Hematopoietic multipotent progenitor cell treated with erythropoietin and hydrocortisone succinate and interleukin-3 and kit ligand, for 8 days (in vitro differentiated cells): ENCODE data around the gene FLYWCH2.
"Not testable (repeated sequence)": the region's sequence is repeated elsewhere in the genome, so short reads cannot be mapped to it uniquely, and the experiment has no call there.

Experiments
- DNase-seq: peaks from one replicate; pipeline ENCODE4 v3.0.0-alpha.2; 2015

Gene FLYWCH2

DNA sequence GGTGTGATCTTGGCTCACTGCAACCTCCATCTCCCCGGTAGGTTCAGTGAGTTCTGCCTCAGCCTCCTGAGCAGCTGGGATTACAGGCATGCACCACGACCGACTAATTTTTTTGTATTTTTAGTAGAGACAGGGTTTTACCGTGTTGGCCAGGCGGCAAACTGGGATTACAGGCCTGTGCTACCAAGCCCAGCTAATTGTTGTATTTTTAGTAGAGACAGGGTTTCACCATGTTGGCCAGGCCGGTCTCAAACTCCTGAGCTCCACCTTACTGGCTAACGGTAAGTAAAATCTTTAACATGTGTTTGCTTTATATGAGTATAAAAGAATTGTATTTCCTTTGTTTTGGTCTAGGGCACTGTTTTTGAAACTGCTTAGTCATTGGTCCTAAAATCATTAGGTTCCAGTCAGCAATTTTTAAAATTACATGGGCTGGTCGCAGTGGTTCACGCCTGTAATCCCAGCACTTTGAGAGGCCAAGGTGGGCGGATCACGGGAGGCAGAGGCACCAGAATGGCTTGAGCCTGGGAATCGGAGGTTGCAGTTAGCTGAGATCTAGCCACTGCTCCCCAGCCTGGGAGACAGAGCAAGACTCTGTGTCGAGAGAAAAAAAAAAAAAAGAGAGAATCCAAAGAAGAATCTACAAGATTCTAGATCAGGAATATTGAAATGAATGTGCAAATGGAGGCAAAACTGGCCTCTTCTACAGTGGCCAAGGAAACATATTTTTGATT, 32.3 kb downstream of the FLYWCH2 start:
- DNase-seq, result no peak

DNA sequence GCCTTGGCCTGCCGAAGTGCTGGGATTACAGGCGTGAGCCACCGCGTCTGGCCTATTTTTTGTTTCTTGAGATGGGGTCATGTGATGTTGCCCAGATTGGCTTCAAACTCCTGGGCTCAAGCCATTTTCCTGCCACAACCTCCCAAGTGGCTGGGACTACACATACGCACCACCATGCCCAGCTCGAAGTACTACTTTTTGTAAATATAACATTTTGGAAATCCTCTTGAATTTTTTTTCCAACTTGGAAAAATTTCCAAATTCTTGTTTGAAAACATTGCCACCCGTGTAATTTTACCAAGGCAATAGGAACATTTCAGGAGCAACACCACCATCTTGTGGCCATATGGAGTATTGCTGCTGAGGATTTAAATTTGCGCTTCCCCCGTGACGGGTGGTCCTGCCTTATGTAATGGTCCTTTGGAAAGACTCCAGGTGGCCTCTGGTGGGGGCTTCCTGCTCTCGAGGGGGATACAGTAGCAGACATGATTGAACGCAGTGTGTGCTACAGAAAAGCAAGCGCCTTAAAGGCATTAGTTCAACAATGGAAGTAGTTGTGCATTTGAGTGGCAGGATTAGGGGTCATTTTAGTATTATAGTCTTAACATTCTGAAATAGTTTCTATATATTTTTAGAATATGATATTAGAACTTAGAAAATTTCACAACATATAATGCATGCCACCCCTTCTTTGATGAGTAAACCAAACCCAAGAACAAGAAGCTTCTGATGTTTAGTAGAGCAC, 36.7 kb downstream of the FLYWCH2 start:
- peak; percentile 75 for DNase-seq

DNA sequence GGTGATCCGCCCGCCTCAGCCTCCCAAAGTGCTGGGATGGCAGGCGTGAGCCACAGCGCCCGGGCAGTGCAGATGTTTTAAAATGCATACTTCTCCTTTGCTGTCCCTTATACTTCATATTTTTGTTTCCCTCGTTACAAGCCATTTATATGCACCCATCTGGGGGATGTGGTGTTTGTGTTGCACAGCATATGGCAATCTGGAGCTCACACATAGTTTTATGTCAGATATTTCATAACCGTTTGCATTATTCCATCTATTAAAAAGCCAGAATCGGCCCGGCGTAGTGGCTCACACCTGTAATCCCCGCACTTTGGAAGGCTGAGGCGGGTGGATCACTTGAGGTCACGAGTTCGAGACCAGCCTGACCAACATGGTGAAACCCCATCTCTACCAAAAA, 40.5 kb downstream of the FLYWCH2 start:
- no peak for DNase-seq

DNA sequence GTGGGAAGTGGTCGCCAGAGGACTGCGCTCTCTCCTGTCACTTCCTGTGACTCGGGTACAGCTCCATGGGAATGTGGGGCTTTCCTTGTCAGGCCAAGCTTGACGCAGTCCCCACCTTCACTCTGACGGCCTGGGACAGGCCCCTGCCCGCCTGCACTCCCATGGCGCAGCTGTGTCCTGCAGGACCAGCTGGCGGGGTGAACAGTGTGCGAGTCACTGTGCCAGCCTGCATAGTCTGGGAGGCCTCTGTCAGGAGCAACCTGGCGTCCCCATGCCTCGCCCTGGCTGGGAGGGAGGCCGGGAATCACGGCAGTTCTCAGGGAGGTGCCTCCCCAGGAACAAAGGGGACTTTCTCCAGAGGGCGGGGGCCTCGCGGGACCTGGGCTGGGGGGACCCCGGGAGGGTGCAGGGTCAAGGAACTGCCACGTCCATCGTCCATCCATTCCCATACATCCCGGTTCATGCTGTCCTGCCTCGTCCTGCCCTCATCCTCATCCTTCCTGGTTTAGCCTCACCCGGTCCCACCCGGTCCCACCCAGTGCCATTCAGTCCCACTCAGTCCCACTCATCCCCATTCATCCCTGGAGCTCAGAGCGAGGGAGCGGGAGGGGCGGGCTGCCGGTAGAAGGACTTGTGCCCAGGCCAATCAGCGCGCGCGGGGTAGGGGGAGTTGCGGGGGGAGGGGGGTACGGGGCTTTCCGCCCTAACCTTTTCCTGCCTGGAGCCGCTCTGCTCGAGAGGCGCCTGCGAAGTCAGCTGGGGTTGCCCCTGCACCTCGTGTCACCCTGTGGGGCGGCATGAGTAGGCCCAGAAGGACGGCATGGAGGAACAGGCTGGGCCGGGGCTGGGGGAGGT, 42.1 kb downstream of the FLYWCH2 start:
- no peak for DNase-seq

DNA sequence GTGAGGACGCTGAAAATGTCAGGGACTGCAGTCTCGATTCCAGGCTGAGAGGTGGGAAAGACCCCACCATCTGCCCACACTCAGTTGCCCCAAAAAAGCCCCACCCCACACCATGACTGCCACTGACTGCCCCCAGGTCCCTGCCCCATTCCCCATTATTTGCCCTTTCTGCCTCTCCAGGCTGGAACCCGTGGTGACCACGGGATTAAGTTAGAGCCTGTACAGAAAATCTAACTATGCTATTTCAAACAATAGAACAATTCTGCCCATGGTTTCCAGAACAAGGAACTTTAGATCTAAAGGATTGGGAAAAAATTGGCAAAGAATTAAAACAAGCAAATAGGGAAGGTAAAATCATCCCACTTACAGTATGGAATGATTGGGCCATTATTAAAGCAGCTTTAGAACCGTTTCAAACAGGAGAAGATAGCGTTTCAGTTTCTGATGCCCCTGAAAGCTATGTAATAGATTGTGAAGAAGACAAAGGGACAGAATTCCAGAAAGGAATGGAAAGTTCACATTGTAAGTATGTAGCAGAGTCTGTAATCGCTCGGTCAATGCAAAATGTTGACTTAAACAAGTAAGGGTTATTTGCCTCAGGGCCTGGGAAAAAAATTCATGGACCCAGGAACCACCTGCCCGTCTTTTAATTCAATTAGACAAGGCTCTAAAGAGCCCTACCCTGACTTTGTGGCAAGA, 43.1 kb downstream of the FLYWCH2 start:
- no peak for DNase-seq

DNA sequence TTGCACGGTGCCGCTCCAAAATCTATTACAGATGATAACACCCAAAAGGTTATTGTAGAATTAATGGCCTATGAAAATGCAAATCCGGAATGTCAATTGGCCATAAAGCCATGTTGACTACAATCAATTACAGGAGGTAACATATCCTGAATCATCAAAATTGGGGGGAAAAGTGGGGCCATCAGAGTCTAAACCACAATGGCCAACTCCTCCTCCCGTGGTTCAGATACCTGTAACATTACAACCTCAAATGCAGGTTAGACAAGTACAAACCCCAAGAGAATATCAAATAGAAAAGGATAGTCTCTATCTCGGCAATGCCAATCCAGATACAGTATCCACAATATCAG, 43.6 kb downstream of the FLYWCH2 start:
- no peak for DNase-seq

DNA sequence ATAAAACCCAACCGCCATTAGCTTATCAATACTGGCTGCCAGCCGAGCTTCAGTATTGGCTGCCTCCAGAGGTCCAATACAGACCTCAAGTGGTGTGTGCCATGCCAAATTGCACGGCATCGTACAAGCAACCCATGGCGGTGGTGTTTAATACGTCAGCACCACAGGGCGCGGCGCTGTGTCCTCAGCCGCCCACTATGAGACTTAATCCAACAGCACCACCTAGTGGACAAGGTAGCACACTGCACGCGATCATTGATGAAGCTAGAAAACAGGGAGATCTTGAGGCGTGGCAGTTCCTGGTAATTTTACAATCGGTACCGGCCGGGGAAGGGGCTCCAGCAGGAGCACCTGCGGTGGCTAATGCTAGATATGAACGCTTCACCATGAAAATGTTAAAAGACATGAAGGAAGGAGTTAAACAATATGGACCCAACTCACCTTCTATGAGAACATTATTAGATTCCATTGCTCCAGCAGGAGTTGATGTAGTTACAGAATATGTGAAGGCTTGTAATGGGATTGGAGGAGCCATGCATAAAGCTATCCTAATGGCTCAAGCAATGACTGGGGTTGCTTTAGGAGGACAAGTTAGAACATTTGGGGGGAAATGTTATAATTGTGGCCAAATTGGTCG, 44.1 kb downstream of the FLYWCH2 start:
- peak; percentile 94 for DNase-seq

DNA sequence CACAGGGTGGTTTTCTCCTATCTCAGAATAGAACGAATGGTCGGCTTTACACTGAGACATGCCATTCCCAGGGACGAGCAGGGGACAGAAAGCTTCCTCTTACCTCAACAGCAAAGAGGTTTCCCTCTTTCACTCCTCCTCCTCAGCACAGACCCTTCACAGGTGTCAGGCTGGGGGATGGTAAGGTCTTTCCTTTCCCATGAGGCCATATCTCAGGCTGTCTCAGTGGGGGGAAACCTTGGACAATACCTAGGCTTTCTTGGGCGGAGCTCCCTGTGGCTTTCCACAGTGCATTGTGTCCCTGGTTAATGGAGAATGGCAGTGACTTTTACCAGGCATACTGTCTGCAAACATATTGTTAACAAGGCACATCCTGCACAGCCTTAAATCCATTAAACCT, 45.1 kb downstream of the FLYWCH2 start:
- DNase-seq, result not testable (repeated sequence)

DNA sequence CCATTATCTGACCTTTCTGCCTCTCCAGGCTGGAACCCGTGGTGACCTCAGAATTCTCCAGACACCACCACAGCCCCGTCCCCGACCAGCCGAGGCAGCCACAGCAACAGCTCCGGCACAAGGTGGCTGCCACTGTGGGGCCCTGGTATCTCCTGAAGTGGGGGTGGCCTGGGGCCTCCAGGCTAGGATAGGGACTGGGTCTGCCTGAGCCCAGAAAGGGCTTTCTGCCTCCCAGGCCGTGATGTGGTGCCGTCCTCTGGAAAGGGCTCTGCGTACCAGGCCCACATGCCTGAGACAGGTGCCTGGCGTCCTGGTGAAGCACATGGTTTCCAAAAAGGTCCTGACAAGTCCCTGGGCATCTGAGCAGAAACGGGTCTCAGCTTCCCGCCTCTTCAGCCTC, 45.8 kb downstream of the FLYWCH2 start:
- DNase-seq, result no peak

DNA sequence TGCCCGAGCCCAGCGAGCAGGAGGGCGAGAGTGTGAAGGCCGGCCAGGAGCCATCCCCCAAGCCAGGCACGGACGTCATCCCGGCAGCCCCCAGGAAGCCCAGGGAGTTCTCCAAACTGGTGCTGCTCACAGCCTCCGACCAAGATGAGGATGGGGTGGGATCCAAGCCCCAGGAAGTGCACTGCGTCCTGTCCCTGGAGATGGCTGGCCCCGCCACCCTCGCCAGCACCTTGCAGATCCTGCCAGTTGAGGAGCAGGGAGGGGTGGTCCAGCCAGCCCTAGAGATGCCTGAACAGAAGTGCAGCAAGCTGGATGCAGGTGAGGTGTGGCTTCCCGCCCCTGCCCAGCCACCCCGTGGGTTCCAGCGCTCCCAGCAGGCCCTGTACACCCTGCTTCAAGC, 46.7 kb downstream of the FLYWCH2 start:
- no peak for DNase-seq

DNA sequence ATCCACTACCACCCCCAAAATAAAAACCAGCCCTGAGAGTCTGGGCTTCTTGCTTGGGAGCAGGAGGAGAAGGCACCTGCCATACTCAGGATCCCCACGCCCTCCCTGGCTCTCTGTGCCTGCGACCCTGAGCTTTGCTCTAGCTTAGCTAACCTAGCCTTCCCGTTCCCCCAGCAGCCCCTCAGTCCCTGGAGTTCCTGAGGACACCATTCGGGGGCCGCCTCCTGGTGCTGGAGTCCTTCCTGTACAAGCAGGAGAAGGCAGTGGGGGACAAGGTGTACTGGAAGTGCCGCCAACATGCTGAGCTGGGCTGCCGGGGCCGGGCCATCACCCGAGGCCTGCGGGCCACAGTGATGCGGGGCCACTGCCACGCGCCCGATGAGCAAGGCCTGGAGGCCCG, 47.2 kb downstream of the FLYWCH2 start:
- no peak for DNase-seq

DNA sequence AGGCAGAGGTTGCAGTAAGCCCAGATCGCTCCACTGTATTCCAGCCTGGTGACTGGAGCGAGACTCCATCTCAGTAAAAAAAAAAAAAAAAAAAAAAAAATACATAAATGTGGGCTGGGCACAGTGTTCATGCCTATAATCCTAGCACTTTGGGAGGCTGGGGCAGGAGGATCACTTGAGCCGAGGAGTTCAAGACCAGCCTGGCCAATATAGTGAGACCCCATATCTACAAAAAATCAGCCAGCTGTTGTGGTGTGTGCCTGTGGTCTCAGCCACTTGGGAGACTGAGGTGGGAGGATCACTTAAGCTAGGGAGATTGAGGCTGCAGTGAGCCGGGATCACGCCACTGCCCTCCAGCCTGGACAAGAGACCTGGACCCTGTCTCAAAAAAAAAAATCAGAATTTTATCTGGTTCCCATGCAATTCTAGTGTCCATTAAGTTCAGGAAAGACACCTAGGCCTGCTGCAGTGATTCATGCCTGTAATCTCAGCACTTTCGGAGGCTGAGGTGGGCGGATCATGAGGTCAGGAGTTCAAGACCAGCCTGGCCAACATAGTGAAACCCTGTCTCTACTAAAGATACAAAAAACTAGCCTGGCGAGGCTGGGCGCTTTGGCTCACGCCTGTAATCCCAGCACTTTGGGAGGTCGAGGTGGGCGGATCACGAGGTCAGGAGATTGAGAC, 48.4 kb downstream of the FLYWCH2 start:
- not testable (repeated sequence) for DNase-seq

DNA sequence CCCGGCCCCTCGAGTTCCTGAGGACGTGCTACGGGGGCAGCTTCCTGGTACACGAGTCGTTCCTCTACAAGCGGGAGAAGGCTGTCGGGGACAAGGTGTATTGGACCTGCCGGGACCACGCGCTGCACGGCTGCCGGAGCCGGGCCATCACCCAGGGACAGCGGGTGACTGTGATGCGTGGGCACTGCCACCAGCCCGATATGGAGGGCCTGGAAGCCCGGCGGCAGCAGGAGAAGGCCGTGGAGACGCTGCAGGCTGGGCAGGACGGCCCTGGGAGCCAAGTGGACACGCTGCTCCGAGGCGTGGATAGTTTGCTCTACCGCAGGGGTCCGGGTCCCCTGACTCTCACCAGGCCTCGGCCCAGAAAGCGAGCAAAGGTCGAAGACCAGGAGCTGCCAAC, 50.1 kb downstream of the FLYWCH2 start:
- no peak for DNase-seq

DNA sequence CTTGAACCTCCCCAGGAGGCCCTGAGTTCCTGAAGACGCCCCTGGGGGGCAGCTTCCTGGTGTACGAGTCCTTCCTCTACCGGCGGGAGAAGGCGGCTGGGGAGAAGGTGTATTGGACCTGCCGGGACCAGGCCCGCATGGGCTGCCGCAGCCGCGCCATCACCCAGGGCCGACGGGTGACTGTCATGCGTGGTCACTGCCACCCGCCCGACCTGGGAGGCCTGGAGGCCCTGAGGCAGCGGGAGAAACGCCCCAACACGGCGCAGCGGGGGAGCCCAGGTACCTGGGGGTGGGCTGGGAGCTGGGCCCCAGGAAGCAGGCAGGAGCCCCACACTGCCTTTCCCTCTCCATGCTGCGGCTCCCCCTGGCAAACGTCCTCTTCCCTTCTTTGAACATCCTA, 50.7 kb downstream of the FLYWCH2 start:
- DNase-seq, result no peak

DNA sequence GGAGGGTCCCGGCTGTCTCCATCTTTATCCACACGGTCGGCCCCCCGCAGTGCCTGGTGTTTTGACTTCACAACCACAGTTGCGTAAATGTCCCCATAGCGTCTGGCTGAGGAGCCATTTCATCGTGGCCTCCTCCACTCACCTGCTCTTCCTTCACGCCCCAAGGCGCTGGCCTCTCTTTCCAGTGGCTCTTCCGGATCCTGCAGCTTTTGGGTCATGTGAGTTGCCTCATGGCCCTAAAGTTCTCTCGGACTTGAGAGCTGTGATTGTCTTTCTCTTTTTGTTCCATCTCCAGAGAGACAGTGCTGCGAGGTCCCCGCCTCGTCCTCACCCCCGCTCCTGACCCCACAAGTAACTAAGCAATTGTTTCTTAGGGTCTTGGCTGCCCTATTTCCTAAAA, 51.4 kb downstream of the FLYWCH2 start:
- no peak for DNase-seq

DNA sequence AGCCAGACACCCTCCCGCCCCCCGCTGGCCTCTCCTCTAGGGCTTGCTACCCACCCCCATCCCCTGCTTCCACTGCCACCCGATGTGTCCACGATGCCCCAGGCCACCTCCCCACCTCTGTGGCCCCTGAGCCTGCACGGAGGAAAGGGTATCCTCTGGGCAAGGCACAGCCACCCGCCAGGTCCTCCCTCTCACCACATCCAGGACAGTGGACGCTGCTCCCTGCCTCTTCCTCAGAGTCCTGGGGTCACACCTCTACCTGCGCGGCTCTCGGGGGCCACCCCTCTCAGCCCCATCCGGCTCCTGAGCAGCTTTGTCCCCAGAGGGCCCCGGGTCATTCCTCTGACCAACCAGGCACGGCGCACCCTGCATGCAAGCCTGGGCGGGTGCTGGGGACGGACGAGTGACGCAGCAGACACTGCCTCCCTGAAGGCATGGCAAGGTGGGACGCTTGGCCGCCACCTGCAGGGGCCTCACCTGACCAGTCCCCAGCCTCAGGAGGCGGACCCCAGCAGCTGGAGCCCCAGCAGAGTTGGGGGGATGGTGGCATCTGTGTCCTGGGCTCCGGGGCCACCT, 53.5 kb downstream of the FLYWCH2 start:
- DNase-seq, result no peak

DNA sequence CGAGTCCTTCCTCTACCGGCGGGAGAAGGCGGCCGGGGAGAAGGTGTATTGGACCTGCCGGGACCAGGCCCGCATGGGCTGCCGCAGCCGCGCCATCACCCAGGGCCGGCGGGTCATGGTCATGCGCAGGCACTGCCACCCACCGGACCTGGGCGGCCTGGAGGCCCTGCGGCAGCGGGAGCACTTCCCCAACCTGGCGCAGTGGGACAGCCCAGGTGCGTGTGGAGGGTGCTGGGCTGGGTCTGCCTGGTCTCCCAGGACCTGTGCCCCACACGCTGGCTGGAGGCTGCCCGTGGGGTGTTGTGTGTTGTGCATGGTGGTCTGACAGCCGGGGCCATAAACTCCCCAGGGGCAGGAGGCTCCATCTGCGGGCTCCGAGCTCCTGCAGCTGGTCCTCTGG, 54.2 kb downstream of the FLYWCH2 start:
- DNase-seq, result no peak

DNA sequence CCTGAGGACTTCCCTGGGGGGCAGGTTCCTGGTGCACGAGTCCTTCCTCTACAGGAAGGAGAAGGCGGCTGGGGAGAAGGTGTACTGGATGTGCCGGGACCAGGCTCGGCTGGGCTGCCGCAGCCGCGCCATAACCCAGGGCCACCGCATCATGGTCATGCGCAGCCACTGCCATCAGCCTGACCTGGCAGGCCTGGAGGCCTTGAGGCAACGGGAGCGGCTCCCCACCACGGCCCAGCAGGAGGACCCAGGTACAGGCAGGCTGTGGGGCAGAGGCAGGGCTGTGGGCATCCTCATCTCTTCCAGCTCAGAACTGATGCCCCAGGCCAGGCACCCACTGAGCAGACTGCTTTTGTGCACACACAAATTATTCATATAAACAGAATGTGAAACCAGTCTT, 55.2 kb downstream of the FLYWCH2 start:
- no peak for DNase-seq

DNA sequence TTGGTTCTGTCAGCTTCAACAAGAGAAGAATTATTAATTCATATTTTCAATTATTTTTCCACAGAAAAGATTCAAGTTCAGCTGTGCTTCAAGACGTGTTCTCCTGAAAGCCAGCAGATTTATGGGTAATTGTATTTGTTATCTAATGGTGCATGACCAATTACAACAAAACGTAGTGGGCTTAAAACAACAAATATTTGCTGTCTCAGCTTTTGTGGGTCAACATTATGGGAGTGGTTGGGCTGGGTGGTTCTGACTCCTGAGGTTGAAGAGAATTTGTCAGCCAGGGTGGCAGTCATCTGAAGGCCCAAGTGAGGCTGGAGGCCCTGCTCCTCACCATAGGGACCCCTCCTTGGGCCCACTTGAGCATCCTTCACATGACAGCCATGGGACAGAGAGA, 57.0 kb downstream of the FLYWCH2 start:
- no peak for DNase-seq

DNA sequence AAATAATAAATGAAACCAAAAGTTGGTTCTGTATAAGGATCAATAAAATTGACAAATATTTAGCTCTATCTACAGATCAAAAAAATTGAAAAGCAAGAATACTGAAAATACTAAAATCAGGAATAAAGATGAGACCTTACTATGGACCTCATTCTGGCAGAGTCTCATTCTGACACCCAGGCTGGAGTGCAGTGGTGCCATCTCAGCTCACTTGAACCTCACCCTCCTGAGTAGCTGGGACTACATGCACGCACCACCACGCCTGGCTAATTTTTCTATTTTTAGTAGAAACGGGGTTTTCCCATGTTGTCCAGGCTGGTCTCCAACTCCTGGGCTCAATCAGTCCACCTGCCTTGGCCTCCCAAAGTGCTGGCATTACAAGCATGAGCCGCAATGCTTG, 59.0 kb downstream of the FLYWCH2 start:
- DNase-seq, result no peak

DNA sequence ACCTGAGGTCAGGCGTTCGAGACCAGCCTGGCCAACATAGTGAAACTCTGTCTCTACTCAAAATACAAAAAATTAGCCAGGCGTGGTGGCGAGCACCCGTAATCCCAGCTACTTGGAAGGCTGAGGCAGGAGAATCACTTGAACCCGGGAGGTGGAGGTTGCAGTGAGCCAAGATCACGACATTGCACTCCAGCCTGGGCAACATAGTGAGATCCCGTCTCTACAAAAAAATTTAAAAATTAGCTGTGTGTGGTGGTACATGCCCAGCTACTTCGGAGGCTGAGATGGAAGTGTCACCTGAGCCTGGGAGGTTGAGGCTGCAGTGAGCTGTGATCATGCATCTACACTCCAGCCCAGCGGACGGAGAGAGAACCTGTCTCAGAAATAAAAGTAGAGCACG, 60.7 kb downstream of the FLYWCH2 start:
- DNase-seq, result not testable (repeated sequence)

DNA sequence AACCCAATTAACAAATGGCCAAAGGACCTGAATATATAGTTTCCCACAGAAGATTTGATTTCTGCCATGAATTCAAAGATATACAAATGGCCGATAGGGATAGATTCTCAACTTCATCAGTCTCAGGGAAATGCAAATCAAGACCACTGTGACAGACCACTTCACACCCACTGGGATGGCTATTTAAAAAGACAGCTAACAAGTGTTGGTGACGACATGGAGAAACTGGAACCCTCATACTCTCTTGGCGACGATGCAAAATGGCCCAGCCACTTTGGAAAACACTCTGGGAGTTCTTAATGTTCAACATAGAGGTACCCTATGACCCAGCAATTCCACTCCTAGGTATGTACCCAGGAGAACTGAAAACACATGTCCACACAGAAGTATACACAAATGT, 63.6 kb downstream of the FLYWCH2 start:
- DNase-seq, result no peak
